HEK293 (cell line): Measurements from ENCODE around the gene PDE3B.

Experiments used
- CTCF ChIP-seq: fragments of 450-650 bp; formaldehyde crosslinking; IDR thresholded peaks from 2 replicates; pipeline ENCODE4 v1.5.1; 2016; ENCODE audit warnings: missing biosample characterization, missing genetic modification characterization
- SETDB1 ChIP-seq: IDR thresholded peaks from one replicate; pipeline ENCODE4 v1.6.1; 2017; ENCODE audit warnings: mild to moderate bottlenecking, low read length, moderate library complexity, mixed read lengths; ENCODE audit not compliant: insufficient read length
- YY1 ChIP-seq: fragments of 450-650 bp; formaldehyde crosslinking; IDR thresholded peaks from 2 replicates; pipeline ENCODE4 v1.5.1; 2018; ENCODE audit warnings: missing biosample characterization, missing genetic modification characterization
- ZNF791 ChIP-seq: fragments of 450-650 bp; formaldehyde crosslinking; IDR thresholded peaks from 2 replicates; pipeline ENCODE4 v1.5.1; 2016; ENCODE audit warnings: missing biosample characterization, missing genetic modification characterization

- TF ChIP-seq CTCF (tag by site-specific recombination): no peak
- no peak for TF ChIP-seq YY1
- TF ChIP-seq ZNF791 (tag by site-specific recombination): no peak
- no peak for TF ChIP-seq SETDB1
Observed at GRCh38 chr11:14812757-14813156, 169.2 kb downstream of the PDE3B start.
